ENCODE measurements around the gene RASGRP1.
"Not testable (repeated sequence)": the region's sequence is repeated elsewhere in the genome, so short reads cannot be mapped to it uniquely, and the experiment has no call there.

RASGRP1 gene

GRCh38 chr15:38564557-38565286 is at the start of gene RASGRP1:
Gene RASGRP1, minus strand, starts transcription at chr15:38564814. Its CDS starts 186 bp downstream, at chr15:38564628.
- peak; percentile 83 for DNase-seq (ENCODE audit: low read depth)

GRCh38 chr15:38613085-38613484 is 48.5 kb upstream of the RASGRP1 start:
- DNase-seq (ENCODE audit: low read depth) = no peak

- DNase-seq (ENCODE audit: low read depth) = peak; percentile 49
Measured at GRCh38 chr15:38612159-38612863, 47.7 kb upstream of the RASGRP1 start.

- DNase-seq (ENCODE audit: low read depth) = peak; percentile 30
Measured at GRCh38 chr15:38611228-38611627, 46.6 kb upstream of the RASGRP1 start.

- DNase-seq (ENCODE audit: low read depth) = no peak
Measured at GRCh38 chr15:38610748-38611147, 46.1 kb upstream of the RASGRP1 start.

GRCh38 chr15:38609097-38609738 is 44.6 kb upstream of the RASGRP1 start:
- no peak for DNase-seq (ENCODE audit: low read depth)

GRCh38 chr15:38608682-38609081 is 44.1 kb upstream of the RASGRP1 start:
- no peak for DNase-seq (ENCODE audit: low read depth)

GRCh38 chr15:38605744-38606143 is 41.1 kb upstream of the RASGRP1 start:
- DNase-seq (ENCODE audit: low read depth) = no peak

- no peak for DNase-seq (ENCODE audit: low read depth)
Measured at GRCh38 chr15:38603672-38604071, 39.1 kb upstream of the RASGRP1 start.

- DNase-seq (ENCODE audit: low read depth) = no peak
Measured at GRCh38 chr15:38602910-38603670, 38.5 kb upstream of the RASGRP1 start.

GRCh38 chr15:38600236-38600635 is 35.6 kb upstream of the RASGRP1 start:
- DNase-seq (ENCODE audit: low read depth) = no peak

- DNase-seq (ENCODE audit: low read depth) = no peak
Measured at GRCh38 chr15:38598749-38599148, 34.1 kb upstream of the RASGRP1 start.

GRCh38 chr15:38597219-38597800 is 32.7 kb upstream of the RASGRP1 start:
- DNase-seq (ENCODE audit: low read depth) = no peak

GRCh38 chr15:38593524-38593923 is 28.9 kb upstream of the RASGRP1 start:
- no peak for DNase-seq (ENCODE audit: low read depth)

- no peak for DNase-seq (ENCODE audit: low read depth)
Measured at GRCh38 chr15:38589502-38589901, 24.9 kb upstream of the RASGRP1 start.

- no peak for DNase-seq (ENCODE audit: low read depth)
Measured at GRCh38 chr15:38588672-38589071, 24.1 kb upstream of the RASGRP1 start.

- DNase-seq (ENCODE audit: low read depth) = no peak
Measured at GRCh38 chr15:38587214-38587613, 22.6 kb upstream of the RASGRP1 start.

- DNase-seq (ENCODE audit: low read depth) = not testable (repeated sequence)
Measured at GRCh38 chr15:38586005-38586404, 21.4 kb upstream of the RASGRP1 start.

GRCh38 chr15:38578626-38579025 is 14.0 kb upstream of the RASGRP1 start:
- DNase-seq (ENCODE audit: low read depth) = no peak

- DNase-seq (ENCODE audit: low read depth) = no peak
Measured at GRCh38 chr15:38577424-38577987, 12.9 kb upstream of the RASGRP1 start.

- no peak for DNase-seq (ENCODE audit: low read depth)
Measured at GRCh38 chr15:38576837-38577236, 12.2 kb upstream of the RASGRP1 start.

GRCh38 chr15:38576261-38576660 is 11.6 kb upstream of the RASGRP1 start:
- DNase-seq (ENCODE audit: low read depth) = no peak

All from stimulated activated CD4-positive, alpha-beta T cell treated with anti-CD3 and anti-CD28 coated beads, Interleukin-2, amount 100 ng/mL, for 4 hours (primary cell).